Esophagus squamous epithelium (tissue), 5 donors: ENCODE measurements around the gene FLG. TPM values are rescaled to one million over a fixed set of nuclear protein-coding genes. Genes with fewer than 3 reads are reported as not detected.
A peak's percentile ranks its signal among the peaks of the same experiment; 100 is the strongest.

Experiments used
- DNase-seq: peaks from one replicate; lab custom pipeline; 2025; lab: John Stamatoyannopoulos, UW
- H3K27ac ChIP-seq, 4 donors: fragments of 200-600 bp; sonication (generic); one replicate each; pipeline ENCODE4 v1.5.1; 2016 to 2019; ENCODE audit warnings: mild to moderate bottlenecking in 1 of 4
- H3K27me3 ChIP-seq, 4 donors: fragments of 200-600 bp; sonication (generic); 1 replicate in 3 of 4; 2 replicates in 1 of 4; pipeline versions ENCODE4 v1.5.1 to v1.6.0; 2017 to 2021; ENCODE audit warnings: antibody characterized with exemption in 1 of 4
- H3K36me3 ChIP-seq, 3 donors: fragments of 200-600 bp; sonication (generic); one replicate each; pipeline ENCODE4 v1.5.1; 2016 to 2019
- H3K4me1 ChIP-seq, 3 donors: fragments of 200-600 bp; sonication (generic); one replicate each; pipeline ENCODE4 v1.5.1; 2017 to 2019
- H3K4me3 ChIP-seq, 4 donors: fragments of 200-600 bp; sonication (generic); 1 replicate in 3 of 4; 2 replicates in 1 of 4; pipeline ENCODE4 v1.5.1; 2016 to 2019; ENCODE audit warnings: mild to moderate bottlenecking in 2 of 4, moderate library complexity in 1 of 4
- H3K9me3 ChIP-seq, 3 donors: fragments of 200-600 bp; sonication (generic); one replicate each; pipeline ENCODE4 v1.5.1; 2016 to 2019
- POLR2A ChIP-seq, 4 donors: fragments of 450-650 bp; IDR thresholded peaks; one replicate each; pipeline ENCODE4 v1.6.1; 2017; ENCODE audit warnings: antibody characterized with exemption in 4 of 4, mild to moderate bottlenecking in 4 of 4, moderate library complexity in 3 of 4
- whole genome bisulfite sequencing, 2 donors: methylation state at CpG; one replicate each; pipeline ENCODE4 v1.1.5; 2018; 5-methylcytosine and 5-hydroxymethylcytosine counted together
- intact Hi-C: fragments of 100-400 bp; cut with DNase I; formaldehyde crosslinking; loops from one replicate; pipeline ENCODE4 v1.15.0; 2022
- total RNA-seq, 4 donors: library from RNA; depleted of rRNA; stranded (reverse); fragments of >200 nt; gene quantifications; one replicate each; pipeline ENCODE4 v1.1.0, GENCODE V29; 2016
- TF ChIP-seq, protein P1 (sequence below), 6 experiments: fragments of 450-650 bp in 4 of 6; fragments of 200-600 bp in 2 of 6; sonication (generic) in 2 of 6; IDR thresholded peaks; one replicate each; pipeline ENCODE4 v1.5.1; 2016 to 2019; ENCODE audit warnings: antibody characterized with exemption in 6 of 6, mild to moderate bottlenecking in 4 of 6, moderate library complexity in 4 of 6
- donor health status: DM: yes; HTN: yes; CAD: no.

FLG gene
- total RNA-seq, 4 donors from 2014 or later, result 0.94 to 21.1 (median 4.3) TPM

DNA sequence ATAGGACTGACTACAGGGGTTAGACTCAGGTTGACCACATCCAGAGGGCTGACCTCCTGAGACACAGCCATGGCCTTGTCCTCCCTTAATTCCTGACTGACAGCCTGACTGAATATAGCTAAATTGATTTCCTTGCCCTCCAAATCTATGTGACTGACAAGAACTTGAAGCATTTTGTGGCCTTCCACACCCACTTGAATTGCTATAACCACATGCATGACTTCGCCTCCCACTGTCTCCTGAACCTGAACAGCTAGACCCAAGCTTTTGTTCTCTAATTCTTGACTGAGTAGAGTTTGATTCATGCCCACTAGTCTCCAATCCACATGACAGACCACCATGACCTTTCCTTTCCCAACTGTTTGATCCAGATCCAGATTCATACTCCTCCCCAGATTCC is 31.7 kb upstream of the FLG start:
- DNase-seq, result no peak
- Histone ChIP-seq H3K9me3 (no peaks in the 10 kb centered on the region), H3K4me1 (peaks cover 0 to 8% (median 0%) of the 10 kb centered on the region in 3 donors), H3K36me3 (no peaks in the 10 kb centered on the region), H3K27me3 (no peaks in the 10 kb centered on the region), H3K4me3 (no peak overlapping the region), H3K27ac (no peak overlapping the region)
- intact Hi-C loops, result no loop called here
- no peak for TF ChIP-seq POLR2A (IDR thresholded peaks at IDR 0.05)
- TF ChIP-seq, protein P1, sequence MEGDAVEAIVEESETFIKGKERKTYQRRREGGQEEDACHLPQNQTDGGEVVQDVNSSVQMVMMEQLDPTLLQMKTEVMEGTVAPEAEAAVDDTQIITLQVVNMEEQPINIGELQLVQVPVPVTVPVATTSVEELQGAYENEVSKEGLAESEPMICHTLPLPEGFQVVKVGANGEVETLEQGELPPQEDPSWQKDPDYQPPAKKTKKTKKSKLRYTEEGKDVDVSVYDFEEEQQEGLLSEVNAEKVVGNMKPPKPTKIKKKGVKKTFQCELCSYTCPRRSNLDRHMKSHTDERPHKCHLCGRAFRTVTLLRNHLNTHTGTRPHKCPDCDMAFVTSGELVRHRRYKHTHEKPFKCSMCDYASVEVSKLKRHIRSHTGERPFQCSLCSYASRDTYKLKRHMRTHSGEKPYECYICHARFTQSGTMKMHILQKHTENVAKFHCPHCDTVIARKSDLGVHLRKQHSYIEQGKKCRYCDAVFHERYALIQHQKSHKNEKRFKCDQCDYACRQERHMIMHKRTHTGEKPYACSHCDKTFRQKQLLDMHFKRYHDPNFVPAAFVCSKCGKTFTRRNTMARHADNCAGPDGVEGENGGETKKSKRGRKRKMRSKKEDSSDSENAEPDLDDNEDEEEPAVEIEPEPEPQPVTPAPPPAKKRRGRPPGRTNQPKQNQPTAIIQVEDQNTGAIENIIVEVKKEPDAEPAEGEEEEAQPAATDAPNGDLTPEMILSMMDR (IDR thresholded peaks at IDR 0.05), result no peak
- 32 to 75% methylated on average over 1 of the region's 1 CpG for WGBS, 2 donors

DNA sequence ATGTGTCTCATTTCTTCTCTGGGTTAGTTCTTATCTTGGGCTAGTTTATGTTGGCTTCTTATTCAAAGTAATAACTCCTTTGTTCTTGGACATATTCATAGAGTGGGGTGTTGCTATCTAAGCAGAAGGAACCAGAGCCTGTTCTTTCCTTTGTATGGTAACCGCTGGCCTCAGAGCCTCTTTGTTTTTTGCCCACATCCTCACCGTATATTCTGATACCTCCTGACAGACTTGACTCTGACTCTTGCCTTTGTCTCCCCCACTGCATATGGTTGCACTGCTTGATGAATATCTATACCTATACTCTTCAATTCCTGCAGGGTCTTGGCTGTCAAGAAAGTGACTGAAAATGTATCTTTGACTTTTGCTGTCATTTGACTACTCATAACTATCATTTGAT is 24.6 kb upstream of the FLG start:
- intact Hi-C loops, result no loop called here
- Histone ChIP-seq H3K27ac (no peak overlapping the region), H3K27me3 (no peaks in the 10 kb centered on the region), H3K4me3 (no peak overlapping the region), H3K4me1 (peaks cover 0 to 19% (median 0%) of the 10 kb centered on the region in 3 donors), H3K9me3 (no peaks in the 10 kb centered on the region), H3K36me3 (no peaks in the 10 kb centered on the region)
- no peak for DNase-seq
- WGBS, 2 donors, result 89 to 91% methylated on average over 2 of the region's 2 CpGs
- TF ChIP-seq, protein P1 (IDR thresholded peaks at IDR 0.05), result no peak
- TF ChIP-seq POLR2A (IDR thresholded peaks at IDR 0.05), result no peak

DNA sequence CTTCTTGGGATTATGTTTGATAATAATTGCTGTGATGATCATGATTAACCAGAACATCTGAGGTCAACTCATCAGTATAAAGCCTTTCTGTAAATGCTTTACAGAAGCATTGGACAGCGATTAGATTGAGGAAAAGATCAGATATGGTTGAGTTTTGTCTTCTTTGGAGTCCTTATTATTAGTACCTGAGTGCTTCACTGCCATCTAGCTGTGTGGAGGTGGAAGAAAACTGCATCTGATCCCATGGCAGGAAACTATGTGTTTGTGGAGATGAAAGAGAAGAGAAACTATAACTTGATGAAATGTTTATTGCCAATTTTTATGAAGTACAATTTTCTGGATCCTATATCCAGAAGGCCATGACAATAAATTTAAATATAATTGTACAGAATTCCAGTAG is 23.4 kb upstream of the FLG start:
- intact Hi-C loops, result no loop called here
- WGBS, 2 donors, result 35 to 46% methylated on average over 1 of the region's 1 CpG
- no peak for DNase-seq

DNA sequence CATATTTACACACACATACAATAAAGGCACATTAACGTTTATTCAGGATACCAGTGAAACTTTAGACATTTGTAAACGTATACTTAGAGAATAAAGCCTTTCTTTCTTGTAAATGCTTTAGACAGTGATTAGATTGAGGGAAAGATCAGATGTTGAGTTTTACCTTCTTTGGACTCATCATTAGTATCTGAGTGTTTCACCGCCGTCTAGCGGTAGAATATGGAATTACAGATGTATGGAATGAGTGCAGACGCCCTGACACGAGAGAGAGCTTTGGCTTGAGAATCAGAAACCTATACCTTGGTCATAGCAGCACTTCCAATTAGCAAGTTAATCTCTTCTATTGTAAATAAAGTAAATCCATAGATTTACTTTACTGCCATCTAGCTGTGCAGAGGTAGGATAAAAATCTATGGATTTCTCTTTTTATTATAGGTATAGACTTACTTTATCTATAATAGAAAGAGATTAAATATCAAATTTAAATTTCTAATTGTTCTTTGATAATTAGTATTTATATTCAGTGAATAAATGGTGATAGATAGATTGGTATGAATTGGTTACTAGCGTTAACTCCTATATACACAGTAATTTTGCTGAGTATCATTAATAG is 22.2 kb upstream of the FLG start:
- TF ChIP-seq, protein P1 (IDR thresholded peaks at IDR 0.05), result peak; percentile 39 to 94 (median 84)
- no peak for TF ChIP-seq POLR2A (IDR thresholded peaks at IDR 0.05)
- no peak for DNase-seq
- intact Hi-C loops, result no loop called here
- Histone ChIP-seq H3K4me3 (no peak overlapping the region), H3K4me1 (peaks cover 0 to 19% (median 0%) of the 10 kb centered on the region in 3 donors), H3K27me3 (no peaks in the 10 kb centered on the region), H3K36me3 (no peaks in the 10 kb centered on the region), H3K9me3 (no peaks in the 10 kb centered on the region), H3K27ac (no peak overlapping the region)
- 6 to 11% methylated on average over 8 of the region's 8 CpGs for WGBS, 2 donors

More for the DNA sequence above, 23.4 kb upstream of the FLG start:
- H3K9me3 ChIP-seq, result no peaks in the 10 kb centered on the region
- H3K27ac ChIP-seq, result no peak overlapping the region
- no peaks in the 10 kb centered on the region for H3K27me3 ChIP-seq
- TF ChIP-seq, protein P1 (IDR thresholded peaks at IDR 0.05), result peak in 3 of 6 experiments; percentile 6 to 46 (median 9)
- no peak for TF ChIP-seq POLR2A (IDR thresholded peaks at IDR 0.05)
- no peaks in the 10 kb centered on the region for H3K36me3 ChIP-seq
- peaks cover 0 to 19% (median 0%) of the 10 kb centered on the region in 3 donors for H3K4me1 ChIP-seq
- no peak overlapping the region for H3K4me3 ChIP-seq

DNA sequence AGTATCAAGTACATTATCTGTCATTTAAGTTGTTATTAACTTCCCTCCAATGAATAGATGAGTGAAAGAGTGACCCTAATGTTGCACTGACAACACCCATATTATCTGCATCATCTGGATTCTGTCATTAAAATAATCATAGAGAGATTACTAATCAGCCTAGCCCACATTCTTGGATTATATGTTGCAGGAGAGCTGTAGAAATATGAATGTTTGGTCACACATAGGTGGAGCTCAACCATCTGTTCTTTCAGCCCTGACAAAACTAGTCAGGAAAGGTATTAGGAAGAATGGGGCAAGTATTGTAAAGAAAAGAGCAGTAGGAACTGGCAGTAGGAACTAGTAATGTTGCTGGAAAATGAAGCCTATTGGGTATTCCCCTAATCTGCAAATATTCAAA is 19.4 kb upstream of the FLG start:
- Histone ChIP-seq H3K4me3 (no peak overlapping the region), H3K27me3 (no peaks in the 10 kb centered on the region), H3K36me3 (no peaks in the 10 kb centered on the region), H3K27ac (peak overlapping the region in 2 of 4 donors; percentile 11 to 52), H3K4me1 (peaks cover 0 to 19% (median 0%) of the 10 kb centered on the region in 3 donors), H3K9me3 (no peaks in the 10 kb centered on the region)
- DNase-seq, result no peak
- TF ChIP-seq POLR2A (IDR thresholded peaks at IDR 0.05), result no peak
- TF ChIP-seq, protein P1 (IDR thresholded peaks at IDR 0.05), result no peak
- intact Hi-C loops, result no loop called here
